Smooth muscle cell (in vitro differentiated cells): ENCODE measurements around the gene TMEM207. TPM values are rescaled to one million over a fixed set of nuclear protein-coding genes. Genes with fewer than 3 reads are reported as not detected.
"Not testable (repeated sequence)": the region's sequence is repeated elsewhere in the genome, so short reads cannot be mapped to it uniquely, and the experiment has no call there.

Source experiments
- DNase-seq: peaks from one replicate; lab custom pipeline; 2025; ENCODE audit not compliant: unreplicated experiment; lab: John Stamatoyannopoulos, UW
- H2AFZ ChIP-seq: fragments of 200-600 bp; sonication (generic); 2 replicates; pipeline ENCODE4 v1.6.0; 2016; ENCODE audit warnings: antibody characterized with exemption, low read depth, mild to moderate bottlenecking
- H3F3A ChIP-seq: fragments of 200-600 bp; sonication (generic); 2 replicates; pipeline ENCODE4 v1.6.0; 2017; ENCODE audit warnings: antibody characterized with exemption, low read depth
- H3K27ac ChIP-seq: fragments of 200-600 bp; sonication (generic); 2 replicates; pipeline ENCODE4 v1.5.1; 2016; ENCODE audit warnings: low read depth, mild to moderate bottlenecking
- H3K27me3 ChIP-seq: fragments of 200-600 bp; sonication (generic); 2 replicates; pipeline ENCODE4 v1.6.1; 2016; ENCODE audit warnings: low read depth, mild to moderate bottlenecking
- H3K36me3 ChIP-seq: fragments of 200-600 bp; sonication (generic); 2 replicates; pipeline ENCODE4 v1.5.1; 2016; ENCODE audit warnings: low read depth
- H3K4me1 ChIP-seq: fragments of 200-600 bp; sonication (generic); 2 replicates; pipeline ENCODE4 v1.5.1; 2016; ENCODE audit warnings: low read depth
- H3K4me2 ChIP-seq: fragments of 200-600 bp; sonication (generic); 2 replicates; pipeline ENCODE4 v1.6.0; 2016; ENCODE audit warnings: mild to moderate bottlenecking
- H3K4me3 ChIP-seq: fragments of 200-600 bp; sonication (generic); 2 replicates; pipeline ENCODE4 v1.5.1; 2016; ENCODE audit warnings: mild to moderate bottlenecking
- H3K79me2 ChIP-seq: fragments of 200-600 bp; sonication (generic); 2 replicates; pipeline ENCODE4 v1.6.0; 2016; ENCODE audit warnings: low read depth, mild to moderate bottlenecking
- H3K9ac ChIP-seq: fragments of 200-600 bp; sonication (generic); 2 replicates; pipeline ENCODE4 v1.6.0; 2016; ENCODE audit warnings: low read depth
- H3K9me3 ChIP-seq: fragments of 200-600 bp; sonication (generic); replicated peaks from 2 replicates; pipeline ENCODE4 v1.5.1; 2016; ENCODE audit warnings: low read depth
- H4K20me1 ChIP-seq: fragments of 200-600 bp; sonication (generic); 2 replicates; pipeline ENCODE4 v1.6.0; 2016; ENCODE audit warnings: low read depth
- WGBS: methylation state at CpG from one replicate; pipeline ENCODE4 v1.1.7; 2016; ENCODE audit warnings: low lambda C conversion rate; 5-methylcytosine and 5-hydroxymethylcytosine counted together
- polyA plus RNA-seq: library from polyadenylated mRNA; unstranded; fragments of >200 nt; fragmentation: Nextera tagmentation; extraction: Ambion mirVana; gene quantifications from 2 replicates; pipeline ENCODE4 v1.2.1, GENCODE V29; 2016
- total RNA-seq: library from RNA; depleted of rRNA; stranded (reverse); fragments of >200 nt; gene quantifications from 2 replicates; pipeline ENCODE4 v1.2.3, GENCODE V29; 2014
- TF ChIP-seq, protein P1 (sequence below): fragments of 200-600 bp; sonication (generic); IDR thresholded peaks from 2 replicates; pipeline ENCODE4 v1.5.1; 2017; ENCODE audit warnings: borderline replicate concordance, mild to moderate bottlenecking, antibody characterized with exemption; ENCODE audit not compliant: insufficient read depth, poor library complexity, severe bottlenecking

Gene TMEM207
- total and polyA plus RNA-seq, 2 experiments from 2014 or later: not detected

GRCh38 chr3:190486533-190486864, 36.8 kb upstream of the TMEM207 start:
- H4K20me1 ChIP-seq: no peaks in the 10 kb centered on the region
- no peaks in the 10 kb centered on the region for H3K27me3 ChIP-seq
- no peaks in the 10 kb centered on the region for H3K79me2 ChIP-seq
- no peak for DNase-seq
- no peak overlapping the region for H2AFZ ChIP-seq
- H3K27ac ChIP-seq: no peak overlapping the region
- no peak overlapping the region for H3K9ac ChIP-seq
- no peaks in the 10 kb centered on the region for H3K36me3 ChIP-seq
- H3K4me3 ChIP-seq: no peak overlapping the region
- H3K4me2 ChIP-seq: no peak overlapping the region
- H3K9me3 ChIP-seq: no peaks in the 10 kb centered on the region
- TF ChIP-seq, protein P1, sequence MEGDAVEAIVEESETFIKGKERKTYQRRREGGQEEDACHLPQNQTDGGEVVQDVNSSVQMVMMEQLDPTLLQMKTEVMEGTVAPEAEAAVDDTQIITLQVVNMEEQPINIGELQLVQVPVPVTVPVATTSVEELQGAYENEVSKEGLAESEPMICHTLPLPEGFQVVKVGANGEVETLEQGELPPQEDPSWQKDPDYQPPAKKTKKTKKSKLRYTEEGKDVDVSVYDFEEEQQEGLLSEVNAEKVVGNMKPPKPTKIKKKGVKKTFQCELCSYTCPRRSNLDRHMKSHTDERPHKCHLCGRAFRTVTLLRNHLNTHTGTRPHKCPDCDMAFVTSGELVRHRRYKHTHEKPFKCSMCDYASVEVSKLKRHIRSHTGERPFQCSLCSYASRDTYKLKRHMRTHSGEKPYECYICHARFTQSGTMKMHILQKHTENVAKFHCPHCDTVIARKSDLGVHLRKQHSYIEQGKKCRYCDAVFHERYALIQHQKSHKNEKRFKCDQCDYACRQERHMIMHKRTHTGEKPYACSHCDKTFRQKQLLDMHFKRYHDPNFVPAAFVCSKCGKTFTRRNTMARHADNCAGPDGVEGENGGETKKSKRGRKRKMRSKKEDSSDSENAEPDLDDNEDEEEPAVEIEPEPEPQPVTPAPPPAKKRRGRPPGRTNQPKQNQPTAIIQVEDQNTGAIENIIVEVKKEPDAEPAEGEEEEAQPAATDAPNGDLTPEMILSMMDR: no peak
- 58% methylated on average over 1 of the region's 1 CpG for WGBS
- no peaks in the 10 kb centered on the region for H3F3A ChIP-seq
- H3K4me1 ChIP-seq: peaks cover 7% of the 10 kb centered on the region

GRCh38 chr3:190485830-190486532, 36.3 kb upstream of the TMEM207 start:
- H3K27me3 ChIP-seq: no peaks in the 10 kb centered on the region
- H3F3A ChIP-seq: no peaks in the 10 kb centered on the region
- H2AFZ ChIP-seq: no peak overlapping the region
- DNase-seq: no peak
- H3K36me3 ChIP-seq: no peaks in the 10 kb centered on the region
- no peaks in the 10 kb centered on the region for H3K9me3 ChIP-seq
- peaks cover 7% of the 10 kb centered on the region for H3K4me1 ChIP-seq
- H3K9ac ChIP-seq: no peak overlapping the region
- no peak overlapping the region for H3K4me3 ChIP-seq
- H3K79me2 ChIP-seq: no peaks in the 10 kb centered on the region
- no peak overlapping the region for H3K27ac ChIP-seq
- whole genome bisulfite sequencing: 82% methylated on average over 6 of the region's 6 CpGs
- TF ChIP-seq, protein P1: no peak
- H4K20me1 ChIP-seq: no peaks in the 10 kb centered on the region
- H3K4me2 ChIP-seq: no peak overlapping the region

GRCh38 chr3:190481779-190482178, 32.1 kb upstream of the TMEM207 start:
- Histone ChIP-seq H3K9me3 (no peaks in the 10 kb centered on the region), H3K27ac (no peak overlapping the region), H3K4me1 (peaks cover 7% of the 10 kb centered on the region), H3K36me3 (no peaks in the 10 kb centered on the region), H3K79me2 (no peaks in the 10 kb centered on the region), H3F3A (no peaks in the 10 kb centered on the region), H3K9ac (no peak overlapping the region), H3K4me3 (no peak overlapping the region), H4K20me1 (no peaks in the 10 kb centered on the region), H3K4me2 (no peak overlapping the region), H3K27me3 (no peaks in the 10 kb centered on the region), H2AFZ (peak overlapping the region; percentile 35)
- TF ChIP-seq, protein P1: no peak
- DNase-seq: no peak
- 70% methylated on average over 2 of the region's 2 CpGs for WGBS

DNA sequence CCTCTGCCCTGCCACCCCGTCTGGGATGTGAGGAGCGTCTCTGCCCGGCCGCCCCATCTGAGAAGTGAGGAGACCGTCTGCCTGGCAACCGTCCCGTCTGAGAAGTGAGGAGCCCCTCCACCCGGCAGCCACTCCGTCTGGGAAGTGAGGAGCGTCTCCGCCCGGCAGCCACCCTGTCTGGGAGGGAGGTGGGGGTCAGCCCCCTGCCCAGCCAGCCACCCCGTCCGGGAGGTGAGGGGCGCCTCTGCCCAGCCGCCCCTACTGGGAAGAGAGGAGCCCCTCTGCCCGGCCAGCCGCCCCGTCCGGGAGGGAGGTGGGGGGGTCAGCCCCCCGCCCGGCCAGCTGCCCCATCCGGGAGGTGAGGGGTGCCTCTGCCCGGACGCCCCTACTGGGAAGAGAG, 23.6 kb upstream of the TMEM207 start:
- not testable (repeated sequence) for H3K27me3 ChIP-seq, H3K79me2 ChIP-seq, H3K4me2 ChIP-seq, H2AFZ ChIP-seq, H3K9ac ChIP-seq, H3K4me3 ChIP-seq, H3K9me3 ChIP-seq, DNase-seq, H3F3A ChIP-seq, H4K20me1 ChIP-seq, H3K27ac ChIP-seq, H3K4me1 ChIP-seq, H3K36me3 ChIP-seq
- WGBS: 94% methylated on average over 18 of the region's 25 CpGs
